CD4-positive, alpha-beta T cell treated with Interleukin-4 for 1 hour (primary cell): ENCODE results near the gene KAT6B.

Source experiments
- DNase-seq, 2 donors: peaks; one replicate each; pipeline ENCODE4 v3.0.0-alpha.2; 2020 to 2022

Gene KAT6B

GRCh38 chr10:75019370-75019769, 193.0 kb downstream of the KAT6B start:
- DNase-seq = peak in 1 of 2 donors; percentile 56

GRCh38 chr10:75020168-75020567, 193.8 kb downstream of the KAT6B start:
- DNase-seq = no peak

- no peak for DNase-seq
Measured at GRCh38 chr10:75021379-75022249, 195.2 kb downstream of the KAT6B start.

GRCh38 chr10:75023074-75023473, 196.7 kb downstream of the KAT6B start:
- DNase-seq = no peak

GRCh38 chr10:75024971-75025523, 198.6 kb downstream of the KAT6B start:
- no peak for DNase-seq

GRCh38 chr10:75028049-75028448, 201.6 kb downstream of the KAT6B start:
- no peak for DNase-seq

GRCh38 chr10:75028748-75029147, 202.3 kb downstream of the KAT6B start:
- DNase-seq = no peak

- DNase-seq = no peak
Measured at GRCh38 chr10:75029420-75029819, 203.0 kb downstream of the KAT6B start.

GRCh38 chr10:75029857-75030256, 203.5 kb downstream of the KAT6B start:
- DNase-seq = no peak

GRCh38 chr10:75030371-75030770, 204.0 kb downstream of the KAT6B start:
- DNase-seq = no peak

- DNase-seq = no peak
Measured at GRCh38 chr10:75032119-75032518, 205.7 kb downstream of the KAT6B start.

GRCh38 chr10:75032813-75033212, 206.4 kb downstream of the KAT6B start:
- DNase-seq = no peak

- DNase-seq = no peak
Measured at GRCh38 chr10:75033399-75034130, 207.2 kb downstream of the KAT6B start.

GRCh38 chr10:75034131-75034512, 207.7 kb downstream of the KAT6B start:
- DNase-seq = no peak

GRCh38 chr10:75034714-75035258, 208.4 kb downstream of the KAT6B start:
- DNase-seq = no peak

GRCh38 chr10:75035975-75036708, 209.7 kb downstream of the KAT6B start:
- DNase-seq = no peak

- no peak for DNase-seq
Measured at GRCh38 chr10:75037171-75038153, 211.1 kb downstream of the KAT6B start.

- DNase-seq = no peak
Measured at GRCh38 chr10:75038335-75038734, 211.9 kb downstream of the KAT6B start.

- no peak for DNase-seq
Measured at GRCh38 chr10:75040576-75040975, 214.2 kb downstream of the KAT6B start.

- DNase-seq = no peak
Measured at GRCh38 chr10:75042292-75042974, 216.0 kb downstream of the KAT6B start.
